ENCODE results near the gene UBQLN4.

- TF ChIP-seq CTCF (IDR thresholded peaks at IDR 0.05) (no peak), POLR2AphosphoS5 (IDR thresholded peaks at IDR 0.05) (no peak)
Observed at GRCh38 chr1:156076609-156077429, 23.2 kb upstream of the UBQLN4 start.
